ENCODE data around the gene GNAI2. TPM values are rescaled to one million over a fixed set of nuclear protein-coding genes. Genes with fewer than 3 reads are reported as not detected.
"Not testable (repeated sequence)": the region's sequence is repeated elsewhere in the genome, so short reads cannot be mapped to it uniquely, and the experiment has no call there.

The GNAI2 gene
- total RNA-seq, 6 experiments from 2014 or later: 532 to 617 (median 582) TPM

DNA sequence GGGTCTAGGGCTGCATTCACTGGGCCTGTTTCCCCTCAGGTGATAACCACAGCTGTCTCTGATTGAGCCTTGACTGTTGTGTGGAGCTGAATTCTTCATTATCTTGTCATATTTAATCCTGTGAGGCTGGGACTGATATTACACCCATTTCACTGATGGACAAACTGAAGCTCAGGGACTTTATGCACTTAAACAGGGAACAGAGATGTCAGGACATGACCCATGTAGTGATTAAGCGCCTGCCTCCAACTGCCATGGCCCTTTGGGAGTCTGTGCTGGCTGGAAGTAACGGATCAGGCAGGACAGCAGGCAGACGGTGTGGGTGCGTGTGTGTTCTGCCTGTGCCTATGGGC lies 7.5 kb downstream of the GNAI2 start:
- TF ChIP-seq, protein P1, sequence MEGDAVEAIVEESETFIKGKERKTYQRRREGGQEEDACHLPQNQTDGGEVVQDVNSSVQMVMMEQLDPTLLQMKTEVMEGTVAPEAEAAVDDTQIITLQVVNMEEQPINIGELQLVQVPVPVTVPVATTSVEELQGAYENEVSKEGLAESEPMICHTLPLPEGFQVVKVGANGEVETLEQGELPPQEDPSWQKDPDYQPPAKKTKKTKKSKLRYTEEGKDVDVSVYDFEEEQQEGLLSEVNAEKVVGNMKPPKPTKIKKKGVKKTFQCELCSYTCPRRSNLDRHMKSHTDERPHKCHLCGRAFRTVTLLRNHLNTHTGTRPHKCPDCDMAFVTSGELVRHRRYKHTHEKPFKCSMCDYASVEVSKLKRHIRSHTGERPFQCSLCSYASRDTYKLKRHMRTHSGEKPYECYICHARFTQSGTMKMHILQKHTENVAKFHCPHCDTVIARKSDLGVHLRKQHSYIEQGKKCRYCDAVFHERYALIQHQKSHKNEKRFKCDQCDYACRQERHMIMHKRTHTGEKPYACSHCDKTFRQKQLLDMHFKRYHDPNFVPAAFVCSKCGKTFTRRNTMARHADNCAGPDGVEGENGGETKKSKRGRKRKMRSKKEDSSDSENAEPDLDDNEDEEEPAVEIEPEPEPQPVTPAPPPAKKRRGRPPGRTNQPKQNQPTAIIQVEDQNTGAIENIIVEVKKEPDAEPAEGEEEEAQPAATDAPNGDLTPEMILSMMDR (IDR thresholded peaks at IDR 0.05): no peak
- H3K4me3 Mint-ChIP-seq: no peak overlapping the region
- peak overlapping the region; percentile 96 for H3K27ac Mint-ChIP-seq
- H3K4me1 Mint-ChIP-seq (ENCODE audit: low read depth): peaks cover 82% of the 10 kb centered on the region
- H3K36me3 Mint-ChIP-seq (ENCODE audit: low read depth): peaks cover 6% of the 10 kb centered on the region; the same call in 1 of the 2 replicates
- H3K9me3 Mint-ChIP-seq: no peaks in the 10 kb centered on the region
- H3K27me3 Mint-ChIP-seq (ENCODE audit: insufficient read depth): peaks cover 6% of the 10 kb centered on the region; the same call in 1 of the 2 replicates
- no peak for DNase-seq

DNA sequence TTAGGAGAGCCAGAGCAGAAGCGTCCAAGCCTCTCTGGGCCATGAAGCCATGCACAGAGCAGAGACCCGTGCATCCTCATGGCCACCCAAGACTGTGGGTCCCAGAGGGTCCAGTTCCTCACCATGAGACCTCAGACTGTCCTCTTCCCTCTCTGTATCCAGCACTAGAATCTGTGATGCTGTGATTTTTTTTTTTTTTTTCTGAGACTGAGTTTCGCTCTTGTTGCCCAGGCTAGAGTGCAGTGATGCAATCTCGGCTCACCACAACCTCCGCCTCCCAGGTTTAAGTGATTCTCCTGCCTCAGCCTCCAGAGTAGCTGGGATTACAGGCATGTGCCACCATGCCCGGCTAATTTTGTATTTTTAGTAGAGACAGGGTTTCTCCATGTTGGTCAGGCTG lies 8.8 kb downstream of the GNAI2 start:
- not testable (repeated sequence) for H3K9me3 Mint-ChIP-seq; H3K27me3 Mint-ChIP-seq (ENCODE audit: insufficient read depth); H3K36me3 Mint-ChIP-seq (ENCODE audit: low read depth); DNase-seq
- Mint-ChIP-seq H3K4me3 (peak overlapping the region; percentile 82; the same call in 1 of the 2 replicates), H3K27ac (peak overlapping the region; percentile 96), H3K4me1 (ENCODE audit: low read depth) (peaks cover 82% of the 10 kb centered on the region)

DNA sequence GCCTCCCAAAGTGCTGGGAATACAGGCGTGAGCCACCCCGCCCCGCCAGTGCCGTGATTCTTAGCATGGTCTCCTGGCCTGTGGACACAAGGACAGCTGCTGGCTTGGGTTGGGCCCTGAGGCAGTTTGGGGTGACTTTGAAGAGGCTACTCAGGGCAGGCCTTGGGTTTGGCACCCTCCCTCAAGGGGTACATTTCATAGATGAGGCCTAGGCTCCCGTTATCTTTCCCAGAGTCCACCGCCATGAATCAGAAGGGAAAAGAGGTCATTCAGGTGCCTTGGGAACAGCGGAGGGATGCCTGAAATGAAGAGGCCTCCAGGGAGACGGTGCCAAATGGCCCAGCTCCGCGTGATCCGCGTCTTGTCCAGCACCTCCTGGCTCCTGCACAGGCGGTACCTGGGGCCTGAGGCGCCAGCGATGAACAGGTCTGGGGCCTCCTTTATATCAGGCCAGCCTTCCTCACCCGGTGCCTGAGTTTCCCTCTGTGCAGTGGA lies 9.3 kb downstream of the GNAI2 start:
- Mint-ChIP-seq H3K36me3 (ENCODE audit: low read depth) (peaks cover 9% of the 10 kb centered on the region), H3K4me1 (ENCODE audit: low read depth) (peaks cover 82% of the 10 kb centered on the region), H3K9me3 (no peaks in the 10 kb centered on the region), H3K27me3 (ENCODE audit: insufficient read depth) (peaks cover 6% of the 10 kb centered on the region), H3K27ac (peak overlapping the region; percentile 96), H3K4me3 (peak overlapping the region; percentile 82)
- DNase-seq: no peak
- TF ChIP-seq, protein P1 (IDR thresholded peaks at IDR 0.05): no peak

DNA sequence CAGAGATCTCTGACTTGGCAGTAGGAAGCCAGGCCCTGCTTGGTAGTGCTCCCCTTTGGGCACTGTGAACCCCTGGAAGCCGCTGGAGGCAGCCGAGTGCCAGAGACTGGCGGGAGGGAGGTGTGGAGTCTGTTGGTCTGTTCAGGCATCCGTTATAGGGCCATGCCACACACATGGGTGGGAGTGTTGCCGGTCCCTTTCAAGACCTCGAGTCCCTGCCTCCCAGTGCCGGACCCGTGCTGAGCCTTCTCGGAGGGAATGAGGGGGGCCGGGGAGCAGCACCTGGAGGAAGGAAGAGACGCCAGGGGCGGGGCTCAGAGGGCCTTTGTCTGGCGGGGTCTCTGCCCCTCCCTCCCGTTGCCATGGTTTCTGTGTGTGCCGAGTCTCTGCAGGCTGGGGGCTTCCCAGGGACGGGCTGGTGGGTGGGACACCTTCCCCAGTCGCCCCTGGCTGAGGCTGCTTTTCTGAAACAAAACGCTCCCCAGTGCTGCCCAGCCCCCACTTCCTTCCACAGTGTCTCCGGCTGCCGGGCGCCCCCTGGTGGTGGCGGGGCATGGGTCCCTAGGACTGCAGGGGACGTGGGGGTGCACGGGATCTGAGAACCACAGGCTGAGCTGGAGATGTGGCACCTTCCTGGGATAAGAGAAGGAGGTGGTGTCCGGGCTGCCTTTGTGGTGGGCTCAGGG lies 10.0 kb downstream of the GNAI2 start:
- no peaks in the 10 kb centered on the region for H3K9me3 Mint-ChIP-seq
- H3K36me3 Mint-ChIP-seq (ENCODE audit: low read depth): peaks cover 12% of the 10 kb centered on the region
- DNase-seq: peak; percentile 51
- H3K27ac Mint-ChIP-seq: peak overlapping the region; percentile 96
- H3K4me1 Mint-ChIP-seq (ENCODE audit: low read depth): peaks cover 84% of the 10 kb centered on the region
- TF ChIP-seq, protein P1 (IDR thresholded peaks at IDR 0.05): peak; percentile 100
- peaks cover 7% of the 10 kb centered on the region for H3K27me3 Mint-ChIP-seq (ENCODE audit: insufficient read depth)
- H3K4me3 Mint-ChIP-seq: peak overlapping the region; percentile 82

DNA sequence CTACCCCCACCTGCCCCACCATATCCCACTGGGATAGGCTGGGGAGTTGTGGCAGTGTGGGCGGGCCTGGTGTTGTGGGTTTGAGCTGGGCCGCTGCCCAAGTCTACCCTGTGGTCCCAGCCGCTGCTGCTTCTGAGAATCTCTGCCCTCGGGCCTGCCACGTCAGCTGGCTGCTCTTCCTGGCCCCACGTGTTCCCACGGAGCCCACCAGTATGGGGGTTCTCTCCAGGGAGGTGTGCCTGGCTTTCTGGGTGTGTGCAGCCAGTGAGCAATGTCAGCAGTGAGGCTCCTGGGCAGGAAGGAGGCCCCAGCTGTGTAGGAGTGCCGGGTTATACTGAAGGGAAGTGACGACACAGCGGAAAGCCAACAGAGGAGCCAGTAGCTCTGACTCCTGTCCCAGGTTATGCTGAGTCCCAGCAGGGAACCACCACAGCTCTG lies 10.5 kb downstream of the GNAI2 start:
- DNase-seq: peak; percentile 99
- H3K4me3 Mint-ChIP-seq: peak overlapping the region; percentile 82
- peaks cover 17% of the 10 kb centered on the region for H3K36me3 Mint-ChIP-seq (ENCODE audit: low read depth)
- H3K4me1 Mint-ChIP-seq (ENCODE audit: low read depth): peaks cover 84% of the 10 kb centered on the region
- peaks cover 10% of the 10 kb centered on the region for H3K27me3 Mint-ChIP-seq (ENCODE audit: insufficient read depth)
- peak overlapping the region; percentile 96 for H3K27ac Mint-ChIP-seq
- H3K9me3 Mint-ChIP-seq: no peaks in the 10 kb centered on the region
- TF ChIP-seq, protein P1 (IDR thresholded peaks at IDR 0.05): peak; percentile 72

DNA sequence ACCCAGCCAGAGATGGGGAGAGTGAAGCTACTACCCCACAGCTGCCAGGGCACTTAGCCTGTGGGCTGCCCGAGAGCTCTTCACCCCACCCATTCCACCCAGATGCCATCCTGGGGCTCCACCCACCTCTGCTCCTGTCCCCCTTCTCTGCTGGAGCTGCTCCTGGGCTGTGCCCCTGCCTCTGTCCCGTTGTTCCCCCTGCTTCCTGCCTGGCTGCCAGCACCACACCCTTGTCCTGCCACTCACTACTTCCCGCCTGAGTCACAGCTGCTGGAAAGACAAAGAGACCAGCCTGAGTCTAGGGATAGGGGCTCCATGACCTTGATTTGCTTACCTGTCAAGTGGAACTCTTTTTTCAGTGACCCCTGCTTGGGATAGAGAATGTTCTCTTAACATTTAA lies 12.4 kb downstream of the GNAI2 start:
- no peak for DNase-seq
- peaks cover 20% of the 10 kb centered on the region for H3K36me3 Mint-ChIP-seq (ENCODE audit: low read depth)
- peak overlapping the region; percentile 75 for H3K4me3 Mint-ChIP-seq
- TF ChIP-seq, protein P1 (IDR thresholded peaks at IDR 0.05): no peak
- peaks cover 75% of the 10 kb centered on the region for H3K4me1 Mint-ChIP-seq (ENCODE audit: low read depth)
- H3K27ac Mint-ChIP-seq: peak overlapping the region; percentile 96
- H3K9me3 Mint-ChIP-seq: no peaks in the 10 kb centered on the region
- H3K27me3 Mint-ChIP-seq (ENCODE audit: insufficient read depth): peaks cover 10% of the 10 kb centered on the region
